Measurements from ENCODE around the gene GPBP1L1. TPM values are rescaled to one million over a fixed set of nuclear protein-coding genes. Genes with fewer than 3 reads are reported as not detected.
A peak's percentile ranks its signal among the peaks of the same experiment; 100 is the strongest.

Gene GPBP1L1
- total and polyA plus RNA-seq, 9 of the 15 experiments (the other 6 are each of a cell fraction or from before 2014, with no cell fraction given) = 86.0 to 216 (median 138) TPM

GRCh38 chr1:45607404-45608074 lies 78.8 kb downstream of the GPBP1L1 start:
- BruUV-seq (replicated peaks) = TSS peak; percentile 79
- ChIA-PET POLR2A (interaction anchor here (0.7 to 2.1 kb wide), 5 partner anchors 8 to 86 kb away, joined by 3 to 7 read pairs (median 3); partner anchors contain the start of gene PRDX1), CTCF (ENCODE audit: low intra/inter-chr PET ratio) (no interaction called here)
- 76% methylated on average over 6 of the region's 6 CpGs for WGBS (ENCODE audit: insufficient coverage, low coverage, missing lambda C conversion rate)
- Histone ChIP-seq H3K4me3 (no peak overlapping the region), H3K27ac (ENCODE audit: extremely low read depth, low read depth, low read length) (no peak overlapping the region), H3K9ac (ENCODE audit: insufficient read depth in 1 of 2, low read depth in 2 of 2, low read length in 2 of 2) (no peak overlapping the region), H3K9me1 (ENCODE audit: control insufficient read depth, insufficient read depth, low read length) (no peaks in the 10 kb centered on the region), H3K79me2 (ENCODE audit: control insufficient read depth, insufficient read depth, low read length) (peaks cover 57% of the 10 kb centered on the region), H3K36me3 (ENCODE audit: control insufficient read depth, insufficient read depth, low read length) (peaks cover 94% of the 10 kb centered on the region), H2AFZ (ENCODE audit: low read depth, low read length) (no peak overlapping the region), H3K9me3 (replicated peaks; ENCODE audit: control insufficient read depth, insufficient read depth, low read depth, low read length) (no peaks in the 10 kb centered on the region), H3K27me3 (ENCODE audit: control insufficient read depth in 2 of 2, insufficient read depth in 2 of 2, low read length in 2 of 2) (no peaks in the 10 kb centered on the region), H3K4me1 (replicated peaks in 1 of 2; ENCODE audit: control insufficient read depth in 2 of 2, insufficient read depth in 2 of 2, low read length in 2 of 2) (no peaks in the 10 kb centered on the region; a peak in 1 of 5 replicates), H3K4me2 (ENCODE audit: insufficient read depth, low read length) (no peak overlapping the region), H4K20me1 (replicated peaks; ENCODE audit: control insufficient read depth, insufficient read depth, low read length) (no peaks in the 10 kb centered on the region)
- FAIRE-seq = no peak
- ATAC-seq = no peak
- intact Hi-C loops (cut with micrococcal nuclease) = no loop called here
- no peak for DNase-seq (ENCODE audit: extremely low read depth in 1 of 4, low spot score in 3 of 4)
- in situ Hi-C loops (cut with MboI) = no loop called here
- TF ChIP-seq CHCHD3 (CRISPR knock-in tag; IDR thresholded peaks at IDR 0.05) (no peak), NR4A1 (CRISPR knock-in tag; IDR thresholded peaks at IDR 0.05) (no peak), NR4A1 (tag; IDR thresholded peaks at IDR 0.05) (no peak), BCL6 (CRISPR knock-in tag; IDR thresholded peaks at IDR 0.05) (no peak), HOXB6 (CRISPR knock-in tag; IDR thresholded peaks at IDR 0.05; ENCODE audit: borderline replicate concordance) (no peak), SMARCE1 (IDR thresholded peaks at IDR 0.05) (no peak), PPARD (CRISPR knock-in tag; IDR thresholded peaks at IDR 0.05) (no peak), HBP1 (CRISPR knock-in tag; IDR thresholded peaks at IDR 0.05) (no peak), L3MBTL2 (IDR thresholded peaks at IDR 0.05) (no peak), PBX2 (CRISPR knock-in tag; IDR thresholded peaks at IDR 0.05; ENCODE audit: low read depth) (no peak), PBX2 (tag; conservative IDR thresholded peaks at IDR 0.05; ENCODE audit: low read depth) (no peak), TCF3 (CRISPR knock-in tag; IDR thresholded peaks at IDR 0.05) (no peak), POLR2B (IDR thresholded peaks at IDR 0.05; ENCODE audit: low read depth, partially characterized antibody) (no peak), U2AF2 (optimal IDR thresholded peaks at IDR 0.05; ENCODE audit: low read depth, low read length) (no peak), ARID4B (CRISPR knock-in tag; IDR thresholded peaks at IDR 0.05) (no peak)

Measured in K562 (cell line).